NCI-H2107 (cell line): ENCODE results near the gene FASTKD2.
A peak's percentile ranks its signal among the peaks of the same experiment; 100 is the strongest.
"Not testable (repeated sequence)": the region's sequence is repeated elsewhere in the genome, so short reads cannot be mapped to it uniquely, and the experiment has no call there.

Experiments used
- DNase-seq: peaks from one replicate; lab custom pipeline; 2025; lab: John Stamatoyannopoulos, UW

Gene FASTKD2

DNA sequence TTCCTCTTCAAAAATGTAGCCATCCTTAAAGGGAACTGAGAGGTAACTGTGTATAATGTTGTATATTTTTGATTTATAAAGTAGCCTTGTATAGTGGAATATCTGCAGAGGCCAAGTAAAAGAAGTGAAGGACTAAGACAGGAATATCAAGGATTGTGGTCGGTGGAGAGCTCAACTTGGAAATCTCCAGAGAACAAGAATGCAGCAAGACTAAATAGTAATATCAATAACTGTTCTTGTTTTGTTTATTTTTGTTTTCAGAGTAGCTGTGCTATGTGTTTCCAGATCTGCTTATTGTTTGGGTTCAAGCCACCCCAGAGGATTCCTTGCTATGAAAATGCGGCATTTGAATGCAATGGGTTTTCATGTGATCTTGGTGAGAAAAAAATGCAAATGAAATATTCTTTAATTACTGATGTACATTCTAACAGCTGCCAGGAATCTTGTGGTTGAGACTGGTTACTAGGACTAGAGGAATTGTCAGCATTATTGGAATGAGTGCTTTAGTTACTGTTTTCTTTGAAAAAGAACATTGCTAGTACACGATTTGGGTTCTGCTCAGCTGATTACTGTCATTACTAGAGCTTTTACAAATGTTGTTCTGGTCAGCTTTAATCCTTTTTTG is 25.0 kb downstream of the FASTKD2 start:
- DNase-seq: no peak

DNA sequence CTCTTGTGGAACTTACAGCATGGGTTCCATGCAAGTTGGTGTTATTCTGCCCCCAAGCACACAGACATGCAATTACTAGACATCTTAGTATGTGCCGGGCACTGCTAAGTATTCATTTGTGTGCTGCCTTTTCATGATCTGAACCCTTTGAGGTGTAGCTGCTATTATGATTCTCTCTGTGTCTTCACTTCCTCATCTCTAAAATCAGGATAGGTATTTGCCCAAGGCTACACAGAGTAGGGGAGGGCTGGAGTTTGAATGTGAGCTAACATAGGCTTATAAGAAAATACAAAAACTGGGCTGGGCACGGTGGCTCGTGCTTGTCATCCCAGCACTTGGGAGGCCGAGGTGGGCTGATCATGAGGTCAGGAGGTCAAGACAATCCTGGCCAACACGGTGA is 27.2 kb downstream of the FASTKD2 start:
- no peak for DNase-seq

GRCh38 chr2:206797376-206797775 is 32.0 kb downstream of the FASTKD2 start:
- no peak for DNase-seq

DNA sequence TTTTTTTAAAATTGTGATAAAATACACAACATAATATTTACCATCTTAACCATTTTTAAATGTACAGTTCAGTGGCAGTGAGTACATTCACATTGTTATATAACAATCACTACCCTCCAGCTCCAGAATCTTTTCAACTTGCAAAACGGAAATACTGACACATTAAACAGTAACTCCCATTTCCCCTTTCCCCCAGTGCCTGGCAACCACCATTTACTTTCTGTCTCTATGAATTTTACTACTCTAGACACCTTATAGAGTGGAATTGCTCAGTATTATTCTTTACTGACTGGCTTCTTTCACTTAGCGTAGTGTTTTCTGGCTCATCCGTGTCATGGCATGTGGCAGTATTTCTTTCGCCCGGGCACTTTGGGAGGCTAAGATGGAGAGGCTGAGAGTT is 32.6 kb downstream of the FASTKD2 start:
- DNase-seq: no peak

DNA sequence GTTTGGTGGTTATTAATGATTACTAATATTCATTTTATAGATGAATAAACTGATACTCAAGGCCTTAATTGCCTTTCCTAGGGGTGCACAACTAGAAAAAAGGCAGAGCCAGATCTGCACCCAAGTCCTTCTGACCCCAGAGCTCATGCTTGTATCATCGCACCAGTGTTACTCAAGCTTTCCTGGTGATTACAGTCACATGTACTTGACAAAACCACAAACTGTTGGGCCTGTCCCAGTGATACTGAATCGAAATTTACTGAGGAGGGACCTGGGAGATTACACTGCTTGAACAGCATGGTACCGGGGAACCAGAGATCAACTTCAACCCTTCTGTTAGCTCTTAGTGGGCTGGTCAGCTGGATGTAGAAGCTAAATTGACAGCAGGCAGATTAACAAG is 33.7 kb downstream of the FASTKD2 start:
- DNase-seq: no peak

- DNase-seq: peak; percentile 38
Observed at GRCh38 chr2:206800506-206801417, 35.4 kb downstream of the FASTKD2 start.

DNA sequence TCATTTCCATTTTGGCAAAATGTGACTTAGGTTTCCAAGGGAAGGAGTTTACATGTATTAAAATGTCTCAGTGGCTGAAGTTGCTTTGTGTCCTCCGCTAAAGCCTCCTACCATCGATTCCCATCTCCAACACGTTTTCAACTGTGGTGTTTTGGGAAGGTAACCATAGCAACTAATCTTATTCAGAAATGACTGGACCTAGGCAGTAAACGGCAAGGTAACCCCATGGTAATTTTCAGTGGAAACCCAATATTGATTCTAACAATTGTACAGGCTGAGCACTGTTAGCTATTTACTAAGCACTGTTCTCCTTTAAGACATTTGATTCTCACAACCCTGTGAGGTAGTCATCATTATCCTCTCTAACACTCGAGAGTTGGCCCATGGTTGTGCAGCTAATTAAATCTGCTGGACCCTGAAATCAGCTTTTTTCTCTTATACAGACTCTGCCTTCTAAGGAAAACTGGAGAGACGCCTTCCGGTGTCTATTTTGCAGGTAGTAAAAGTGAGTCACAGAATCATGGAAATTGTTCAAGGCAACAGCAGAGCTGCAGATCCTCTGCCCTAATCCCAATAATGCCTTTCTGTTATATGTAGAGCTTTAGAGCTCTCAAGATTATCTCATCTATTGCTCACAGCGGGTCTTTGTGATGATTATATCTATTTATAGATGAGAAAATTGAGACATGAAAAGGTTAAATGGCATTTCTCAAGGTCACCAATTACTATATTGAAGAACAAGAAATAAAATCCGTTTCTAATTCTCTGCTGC is 36.2 kb downstream of the FASTKD2 start:
- no peak for DNase-seq

- DNase-seq: no peak
Observed at GRCh38 chr2:206802654-206803514, 37.5 kb downstream of the FASTKD2 start.

GRCh38 chr2:206804326-206804725 is 38.9 kb downstream of the FASTKD2 start:
- no peak for DNase-seq

GRCh38 chr2:206805887-206806607 is 40.6 kb downstream of the FASTKD2 start:
- DNase-seq: no peak

DNA sequence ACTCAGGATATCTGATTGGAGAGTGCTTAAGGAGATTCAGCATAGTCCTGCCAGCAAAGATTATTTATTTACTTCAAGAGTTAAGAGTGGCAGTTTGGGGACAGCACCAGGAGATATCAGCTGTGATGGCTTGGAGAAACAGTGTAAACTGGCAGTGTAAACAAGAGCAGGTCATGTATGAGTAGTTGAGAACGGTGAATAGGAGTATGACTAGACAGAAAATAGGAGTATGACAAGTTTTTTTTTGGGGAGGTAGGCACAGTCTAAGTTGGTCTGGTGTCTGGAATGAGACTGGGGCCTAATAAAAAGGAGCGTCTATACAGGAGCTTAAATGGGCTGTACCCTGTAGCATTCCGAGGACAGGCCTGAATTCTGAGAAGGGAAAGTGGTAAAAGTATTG is 42.2 kb downstream of the FASTKD2 start:
- DNase-seq: not testable (repeated sequence)

DNA sequence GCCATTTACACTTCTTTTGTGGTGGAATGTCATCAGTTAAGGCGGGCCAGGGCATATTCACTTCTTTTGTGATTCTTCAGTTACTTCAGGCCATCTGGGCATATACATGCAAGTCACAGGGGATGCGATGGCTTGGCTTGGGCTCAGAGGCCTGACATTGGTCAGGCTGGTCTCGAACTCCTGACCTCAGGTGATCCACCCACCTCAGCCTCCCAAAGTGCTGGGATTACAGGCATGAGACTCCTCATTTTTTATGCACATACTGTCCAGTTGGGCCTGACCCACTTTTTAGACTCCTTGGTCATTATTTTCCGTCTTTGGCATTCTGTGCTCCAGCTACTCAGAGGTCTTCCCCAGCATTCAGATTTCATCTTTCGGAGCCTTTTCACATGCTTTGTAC is 47.1 kb downstream of the FASTKD2 start:
- not testable (repeated sequence) for DNase-seq

GRCh38 chr2:206814498-206814897 is 49.1 kb downstream of the FASTKD2 start:
- DNase-seq: no peak

- no peak for DNase-seq
Observed at GRCh38 chr2:206820807-206821206, 55.4 kb downstream of the FASTKD2 start.

GRCh38 chr2:206823178-206823577 is 57.8 kb downstream of the FASTKD2 start:
- no peak for DNase-seq

GRCh38 chr2:206824087-206824618 is 58.7 kb downstream of the FASTKD2 start:
- no peak for DNase-seq

GRCh38 chr2:206824993-206825392 is 59.6 kb downstream of the FASTKD2 start:
- DNase-seq: no peak

DNA sequence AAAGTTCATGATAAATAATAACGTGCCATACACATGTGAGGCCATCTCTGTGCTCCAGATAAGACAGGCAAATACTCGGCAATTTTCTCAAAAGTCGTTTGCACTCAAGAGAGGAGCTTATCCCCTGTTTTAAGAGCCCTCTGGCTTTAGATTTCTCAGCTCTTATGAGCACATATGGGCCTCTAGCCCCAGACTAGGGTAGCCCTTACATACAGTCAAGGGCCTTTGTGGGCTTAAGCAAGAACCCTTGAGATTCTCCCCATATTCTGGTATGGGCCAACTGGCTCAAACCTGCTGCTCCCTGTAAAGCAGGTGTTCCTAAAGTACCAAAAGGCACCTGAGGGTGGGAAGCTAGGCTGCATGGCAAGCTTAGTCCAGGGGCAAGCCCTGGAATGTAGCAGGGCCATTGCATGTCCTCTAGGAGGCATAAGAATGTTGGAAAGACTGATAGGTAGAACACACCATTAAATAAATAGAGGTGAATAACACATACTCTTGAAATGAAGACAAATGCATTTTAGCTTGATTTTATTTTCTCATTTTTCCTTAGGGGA is 66.1 kb downstream of the FASTKD2 start:
- DNase-seq: no peak

DNA sequence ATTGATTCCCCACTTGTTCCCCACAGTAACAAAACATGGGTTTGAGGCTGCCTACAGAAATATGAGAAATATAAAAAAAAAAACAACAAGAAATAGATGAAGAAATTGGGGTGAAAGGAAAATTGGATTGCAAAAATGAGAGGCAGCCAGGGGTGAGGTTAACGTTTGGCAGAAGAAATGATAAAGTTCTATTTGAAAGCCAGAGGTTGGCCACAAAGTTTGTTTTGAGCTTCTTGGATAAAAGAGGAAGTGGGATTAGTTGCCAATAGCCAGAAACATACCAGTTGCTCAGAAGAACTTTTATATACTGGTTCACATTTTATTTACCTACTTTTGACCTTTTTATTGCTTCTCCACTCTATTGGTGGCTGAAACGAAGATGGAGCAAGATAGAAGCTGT is 67.5 kb downstream of the FASTKD2 start:
- no peak for DNase-seq

DNA sequence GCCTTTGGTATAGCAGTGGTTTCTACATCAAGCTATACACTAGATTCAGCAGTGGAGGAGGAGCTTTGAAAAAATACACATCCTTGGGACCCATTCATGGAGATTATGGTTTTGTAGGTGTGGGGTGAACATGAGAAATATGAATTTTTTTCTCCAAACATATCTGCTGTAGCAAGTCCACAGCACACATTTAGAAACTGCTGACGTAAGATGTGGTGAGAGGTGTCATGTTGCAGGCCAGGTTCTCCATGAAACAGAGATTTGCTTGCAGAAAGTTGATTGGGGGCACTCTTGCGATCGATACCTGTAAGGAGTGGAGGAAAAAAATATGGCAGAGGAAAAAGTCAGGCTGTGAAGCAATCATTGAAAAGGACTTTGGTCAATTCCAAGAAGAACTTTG is 67.9 kb downstream of the FASTKD2 start:
- no peak for DNase-seq
